Suprapubic skin (tissue), 3 donors: ENCODE results near the gene CHAD.

ENCODE experiments used
- POLR2A ChIP-seq, 2 donors: fragments of 450-650 bp; IDR thresholded peaks; one replicate each; pipeline ENCODE4 v1.6.1; 2017; ENCODE audit warnings: antibody characterized with exemption in 2 of 2, mild to moderate bottlenecking in 2 of 2, moderate library complexity in 2 of 2
- TF ChIP-seq, protein P1 (sequence below), 2 donors: fragments of 200-600 bp in 1 of 2; fragments of 450-650 bp in 1 of 2; sonication (generic) in 1 of 2; IDR thresholded peaks; one replicate each; pipeline ENCODE4 v1.5.1; 2016 to 2019; ENCODE audit warnings: antibody characterized with exemption in 2 of 2, mild to moderate bottlenecking in 1 of 2, moderate library complexity in 1 of 2

GRCh38 chr17:50508573-50509460, 40.1 kb upstream of the CHAD start:
- TF ChIP-seq, protein P1, sequence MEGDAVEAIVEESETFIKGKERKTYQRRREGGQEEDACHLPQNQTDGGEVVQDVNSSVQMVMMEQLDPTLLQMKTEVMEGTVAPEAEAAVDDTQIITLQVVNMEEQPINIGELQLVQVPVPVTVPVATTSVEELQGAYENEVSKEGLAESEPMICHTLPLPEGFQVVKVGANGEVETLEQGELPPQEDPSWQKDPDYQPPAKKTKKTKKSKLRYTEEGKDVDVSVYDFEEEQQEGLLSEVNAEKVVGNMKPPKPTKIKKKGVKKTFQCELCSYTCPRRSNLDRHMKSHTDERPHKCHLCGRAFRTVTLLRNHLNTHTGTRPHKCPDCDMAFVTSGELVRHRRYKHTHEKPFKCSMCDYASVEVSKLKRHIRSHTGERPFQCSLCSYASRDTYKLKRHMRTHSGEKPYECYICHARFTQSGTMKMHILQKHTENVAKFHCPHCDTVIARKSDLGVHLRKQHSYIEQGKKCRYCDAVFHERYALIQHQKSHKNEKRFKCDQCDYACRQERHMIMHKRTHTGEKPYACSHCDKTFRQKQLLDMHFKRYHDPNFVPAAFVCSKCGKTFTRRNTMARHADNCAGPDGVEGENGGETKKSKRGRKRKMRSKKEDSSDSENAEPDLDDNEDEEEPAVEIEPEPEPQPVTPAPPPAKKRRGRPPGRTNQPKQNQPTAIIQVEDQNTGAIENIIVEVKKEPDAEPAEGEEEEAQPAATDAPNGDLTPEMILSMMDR (IDR thresholded peaks at IDR 0.05), result no peak
- TF ChIP-seq POLR2A (IDR thresholded peaks at IDR 0.05), result no peak
